Common myeloid progenitor, CD34-positive (primary cell): ENCODE results near the gene SLC15A1. TPM values are rescaled to one million over a fixed set of nuclear protein-coding genes. Genes with fewer than 3 reads are reported as not detected.

Experiments
- CTCF ChIA-PET: fragments of 350-600 bp; sonication (Branson Sonifier 250); formaldehyde crosslinking; loops from one replicate; lab custom pipeline; 2021; ENCODE audit warnings: antibody characterized with exemption; lab: Charles Lee
- POLR2A ChIA-PET: fragments of 350-600 bp; sonication (Branson Sonifier 250); formaldehyde crosslinking; loops from one replicate; lab custom pipeline; 2021; ENCODE audit warnings: antibody characterized with exemption; lab: Charles Lee
- DNase-seq, 3 donors: peaks; one replicate each; pipeline versions ENCODE4 v3.0.0 to v3.0.0-alpha.2; 2013
- H3K27ac ChIP-seq, 2 experiments: 1 replicate in 1 of 2; 2 replicates in 1 of 2; pipeline ENCODE4 v1.7.0; 2013; ENCODE audit warnings: inconsistent platforms in 2 of 2, low read length in 2 of 2, mild to moderate bottlenecking in 2 of 2, low read depth in 1 of 2, moderate library complexity in 1 of 2; ENCODE audit not compliant: severe bottlenecking in 2 of 2, insufficient read depth in 1 of 2, poor library complexity in 1 of 2
- H3K27me3 ChIP-seq, 5 experiments: replicated peaks in 2 of 5; 1 replicate in 3 of 5; 2 replicates in 2 of 5; pipeline versions ENCODE4 v1.6.1 to v1.7.0; 2013; ENCODE audit warnings: low read length in 4 of 5, mild to moderate bottlenecking in 2 of 5, moderate library complexity in 2 of 5, inconsistent platforms in 1 of 5; ENCODE audit not compliant: insufficient read depth in 5 of 5, control insufficient read depth in 4 of 5
- H3K36me3 ChIP-seq, 4 experiments: 1 replicate in 2 of 4; 2 replicates in 2 of 4; pipeline versions ENCODE4 v1.6.1 to v1.7.0; 2013; ENCODE audit warnings: low read length in 3 of 4, control low read depth in 1 of 4, mild to moderate bottlenecking in 1 of 4; ENCODE audit not compliant: control insufficient read depth in 4 of 4, insufficient read depth in 4 of 4
- H3K4me1 ChIP-seq, 4 experiments: 1 replicate in 3 of 4; 2 replicates in 1 of 4; pipeline versions ENCODE4 v1.6.1 to v1.7.1; 2013; ENCODE audit warnings: low read length in 3 of 4, mild to moderate bottlenecking in 3 of 4, control low read depth in 1 of 4, inconsistent platforms in 1 of 4, moderate library complexity in 1 of 4; ENCODE audit not compliant: control insufficient read depth in 4 of 4, insufficient read depth in 4 of 4; ENCODE audit errors: control extremely low read depth in 1 of 4
- H3K4me3 ChIP-seq, 7 experiments: 1 replicate in 4 of 7; 2 replicates in 3 of 7; pipeline versions ENCODE4 v1.5.1 to v1.7.0; 2013; ENCODE audit warnings: mild to moderate bottlenecking in 7 of 7, low read length in 6 of 7, moderate library complexity in 6 of 7, inconsistent platforms in 2 of 7, low read depth in 2 of 7, control low read depth in 1 of 7; ENCODE audit not compliant: insufficient read depth in 4 of 7, control insufficient read depth in 1 of 7; ENCODE audit errors: extremely low read depth in 1 of 7
- H3K9me3 ChIP-seq, 5 experiments: 1 replicate in 4 of 5; 2 replicates in 1 of 5; pipeline versions ENCODE4 v1.6.1 to v1.7.1; 2013; ENCODE audit warnings: low read length in 4 of 5, mild to moderate bottlenecking in 2 of 5, inconsistent platforms in 1 of 5, low read depth in 1 of 5, moderate library complexity in 1 of 5; ENCODE audit not compliant: control insufficient read depth in 4 of 5, insufficient read depth in 2 of 5; ENCODE audit errors: control extremely low read depth in 1 of 5
- WGBS: methylation state at CpG from one replicate; pipeline ENCODE4 v1.1.5; 2013; ENCODE audit not compliant: insufficient coverage; 5-methylcytosine and 5-hydroxymethylcytosine counted together
- polyA plus RNA-seq: library from polyadenylated mRNA; unstranded; fragments of 120-200 nt; gene quantifications from one replicate; pipeline ENCODE4 v1.2.1, GENCODE V29; 2013

SLC15A1 gene
- not detected for polyA plus RNA-seq

- WGBS, result 9% methylated on average over 45 of the region's 59 CpGs
- peak within 1 kb of the TSS in 4 of 7 experiments; percentile 24 to 52 (median 44) for H3K4me3 ChIP-seq
Measured at GRCh38 chr13:98752467-98753290, at the start of gene SLC15A1. Gene SLC15A1 (minus strand): TSS chr13:98752672. CDS start chr13:98752598, 74 bp downstream.

GRCh38 chr13:98801626-98802418 lies 49.4 kb upstream of the SLC15A1 start:
- no peak for DNase-seq
- ChIA-PET POLR2A (no interaction called here), CTCF (interaction anchor here (1.5 to 1.6 kb wide), 2 partner anchors 26 to 228 kb away, joined by 4 read pairs; no protein-coding TSS in a partner anchor)
- peaks cover 0 to 4% (median 0%) of the 10 kb centered on the region in 5 experiments for H3K27me3 ChIP-seq
- H3K9me3 ChIP-seq, result no peaks in the 10 kb centered on the region
- no peak overlapping the region for H3K4me3 ChIP-seq
- H3K4me1 ChIP-seq, result no peaks in the 10 kb centered on the region
- no peak overlapping the region for H3K27ac ChIP-seq
- H3K36me3 ChIP-seq, result no peaks in the 10 kb centered on the region
- WGBS, result 97% methylated on average over 8 of the region's 10 CpGs

More at GRCh38 chr13:98752467-98753290, at the start of gene SLC15A1:
- H3K9me3 ChIP-seq, result peaks cover 0 to 10% (median 2%) of the 10 kb centered on the region in 5 experiments
- ChIA-PET CTCF (no interaction called here), POLR2A (interaction anchor here (0.6 kb wide), 1 partner anchor 893 kb away, joined by 3 read pairs; no protein-coding TSS in a partner anchor)
- no peaks in the 10 kb centered on the region for H3K36me3 ChIP-seq
- no peak within 1 kb of the TSS for H3K27ac ChIP-seq
- peaks cover 0 to 9% (median 6%) of the 10 kb centered on the region in 4 experiments for H3K4me1 ChIP-seq
- DNase-seq, result peak in 1 of 3 donors; percentile 3
- H3K27me3 ChIP-seq, result peaks cover 8 to 61% (median 28%) of the 10 kb centered on the region in 5 experiments

- no peaks in the 10 kb centered on the region for H3K9me3 ChIP-seq
- no peak overlapping the region for H3K4me3 ChIP-seq
- H3K27ac ChIP-seq, result no peak overlapping the region
- CTCF ChIA-PET, result interaction anchor here (1.6 kb wide), 1 partner anchor 27 kb away, joined by 4 read pairs; no protein-coding TSS in a partner anchor
- peaks cover 0 to 4% (median 0%) of the 10 kb centered on the region in 5 experiments for H3K27me3 ChIP-seq
- H3K36me3 ChIP-seq, result no peaks in the 10 kb centered on the region
- H3K4me1 ChIP-seq, result no peaks in the 10 kb centered on the region
- WGBS, result 98% methylated on average over 13 of the region's 14 CpGs
- no peak for DNase-seq
- POLR2A ChIA-PET, result no interaction called here
Measured at GRCh38 chr13:98800078-98800477, 47.6 kb upstream of the SLC15A1 start.

- ChIA-PET CTCF (no interaction called here), POLR2A (no interaction called here)
- Histone ChIP-seq H3K4me3 (no peak overlapping the region), H3K4me1 (no peaks in the 10 kb centered on the region), H3K27ac (no peak overlapping the region), H3K9me3 (no peaks in the 10 kb centered on the region), H3K36me3 (no peaks in the 10 kb centered on the region), H3K27me3 (peaks cover 0 to 4% (median 0%) of the 10 kb centered on the region in 5 experiments)
- WGBS, result 100% methylated on average over 1 of the region's 5 CpGs
- no peak for DNase-seq
Measured at GRCh38 chr13:98798849-98799645, 46.6 kb upstream of the SLC15A1 start.

- CTCF ChIA-PET, result interaction anchor here (1.6 kb wide), 1 partner anchor 42 kb away, joined by 5 read pairs; no protein-coding TSS in a partner anchor
- 100% methylated on average over 3 of the region's 6 CpGs for WGBS
Measured at GRCh38 chr13:98797456-98797855, 45.0 kb upstream of the SLC15A1 start.

GRCh38 chr13:98796798-98797197 lies 44.3 kb upstream of the SLC15A1 start:
- no peak overlapping the region for H3K4me3 ChIP-seq
- ChIA-PET CTCF (interaction anchor here (1.6 kb wide), 1 partner anchor 43 kb away, joined by 5 read pairs; no protein-coding TSS in a partner anchor), POLR2A (no interaction called here)
- no peaks in the 10 kb centered on the region for H3K4me1 ChIP-seq
- 98% methylated on average over 8 of the region's 10 CpGs for WGBS
- peaks cover 0 to 6% (median 0%) of the 10 kb centered on the region in 5 experiments for H3K27me3 ChIP-seq
- no peaks in the 10 kb centered on the region for H3K9me3 ChIP-seq
- DNase-seq, result peak in 1 of 3 donors; percentile 2
- no peaks in the 10 kb centered on the region for H3K36me3 ChIP-seq
- H3K27ac ChIP-seq, result no peak overlapping the region

More at GRCh38 chr13:98797456-98797855, 45.0 kb upstream of the SLC15A1 start:
- H3K4me1 ChIP-seq, result no peaks in the 10 kb centered on the region
- no peak overlapping the region for H3K27ac ChIP-seq
- H3K4me3 ChIP-seq, result no peak overlapping the region
- POLR2A ChIA-PET, result no interaction called here
- peaks cover 0 to 4% (median 0%) of the 10 kb centered on the region in 5 experiments for H3K27me3 ChIP-seq
- no peaks in the 10 kb centered on the region for H3K36me3 ChIP-seq
- no peak for DNase-seq
- no peaks in the 10 kb centered on the region for H3K9me3 ChIP-seq
